HG03457 (cell line): ENCODE data around the gene KRT82.
"Not testable (repeated sequence)": the region's sequence is repeated elsewhere in the genome, so short reads cannot be mapped to it uniquely, and the experiment has no call there.

Source experiments
- ATAC-seq: cut with Tn5 transposase; IDR thresholded peaks from one replicate; pipeline ENCODE4 v1.9.1; 2021; ENCODE audit warnings: moderate number of reproducible peaks; ENCODE audit not compliant: unreplicated experiment

Gene KRT82

DNA sequence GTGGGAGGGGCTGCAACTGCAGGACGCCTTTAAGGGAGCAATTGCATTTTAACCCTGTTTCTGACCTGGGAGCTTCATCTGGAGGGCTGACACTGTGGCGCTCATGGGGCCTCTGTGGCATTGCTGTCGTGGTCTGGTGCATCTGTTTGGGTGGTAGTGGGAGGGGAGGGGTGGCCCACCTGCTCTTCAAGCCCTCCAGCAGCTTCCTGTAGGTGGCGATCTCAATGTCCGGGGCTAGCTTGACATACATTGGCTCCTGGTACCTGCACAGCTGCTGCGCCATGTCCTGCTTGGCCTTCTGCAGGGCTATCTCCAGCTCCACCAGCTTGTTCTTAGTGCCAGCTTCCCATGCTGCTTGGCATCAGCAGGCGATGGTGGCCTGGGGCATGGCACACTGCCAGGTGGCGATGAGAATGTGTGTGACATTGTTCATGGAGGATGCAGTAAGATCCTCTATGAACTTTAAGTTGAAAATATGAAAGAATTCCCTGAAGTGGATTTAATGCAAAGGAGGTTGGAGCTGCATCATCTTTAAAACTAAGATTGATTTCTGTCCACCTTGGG, 7.7 kb upstream of the KRT82 start:
- ATAC-seq, result no peak

DNA sequence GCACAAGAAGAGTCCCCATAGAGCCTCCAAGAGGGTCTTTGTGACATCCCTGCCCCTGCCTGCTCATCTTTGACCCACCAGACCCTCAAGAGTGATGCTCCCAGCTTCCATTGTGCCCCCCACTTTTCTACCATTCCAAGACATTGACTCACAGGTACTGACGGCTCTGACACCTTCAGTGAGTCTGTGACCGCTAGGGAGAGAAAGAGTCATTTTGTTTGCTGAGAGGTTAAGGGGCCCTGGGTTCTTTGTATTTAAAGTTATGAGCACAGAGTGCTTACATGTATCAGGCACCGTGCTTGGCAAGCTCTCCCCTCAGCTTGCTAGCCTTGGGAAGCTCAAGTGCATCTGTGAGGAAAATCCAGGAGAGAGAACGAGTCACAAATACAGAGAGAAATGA, 7.1 kb upstream of the KRT82 start:
- no peak for ATAC-seq

GRCh38 chr12:52411815-52412214, 5.7 kb upstream of the KRT82 start:
- ATAC-seq, result no peak

DNA sequence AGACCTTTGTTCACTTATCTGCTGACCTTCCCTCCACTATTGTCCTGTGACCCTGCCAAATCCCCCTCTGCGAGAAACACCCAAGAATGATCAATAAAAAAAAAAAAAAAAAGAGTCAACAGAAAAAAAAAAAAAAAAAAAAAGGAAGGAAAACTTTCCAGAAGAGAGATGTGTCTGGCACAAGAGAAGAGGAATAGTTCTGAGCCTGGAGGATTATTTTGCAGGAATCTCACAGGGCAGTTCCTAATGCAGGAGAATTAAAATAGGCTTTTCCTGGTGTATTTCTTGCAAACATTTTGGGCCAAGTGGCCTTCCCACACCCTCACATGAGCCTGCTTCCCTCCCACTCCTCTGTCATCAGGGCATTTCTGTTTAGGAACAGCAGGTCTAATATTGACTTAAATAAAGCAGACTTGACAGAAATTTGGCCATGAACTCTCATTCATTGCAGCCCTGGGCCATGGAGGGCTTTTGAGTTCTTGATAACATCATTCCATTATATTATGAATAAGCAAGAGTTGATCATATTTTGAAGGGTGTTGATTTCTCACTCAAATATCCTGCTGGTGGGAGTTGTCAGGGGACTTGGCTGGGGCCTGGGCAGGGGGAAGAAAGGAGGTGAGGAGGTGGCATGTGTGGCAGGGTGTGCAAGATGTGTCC, 4.6 kb upstream of the KRT82 start:
- not testable (repeated sequence) for ATAC-seq

DNA sequence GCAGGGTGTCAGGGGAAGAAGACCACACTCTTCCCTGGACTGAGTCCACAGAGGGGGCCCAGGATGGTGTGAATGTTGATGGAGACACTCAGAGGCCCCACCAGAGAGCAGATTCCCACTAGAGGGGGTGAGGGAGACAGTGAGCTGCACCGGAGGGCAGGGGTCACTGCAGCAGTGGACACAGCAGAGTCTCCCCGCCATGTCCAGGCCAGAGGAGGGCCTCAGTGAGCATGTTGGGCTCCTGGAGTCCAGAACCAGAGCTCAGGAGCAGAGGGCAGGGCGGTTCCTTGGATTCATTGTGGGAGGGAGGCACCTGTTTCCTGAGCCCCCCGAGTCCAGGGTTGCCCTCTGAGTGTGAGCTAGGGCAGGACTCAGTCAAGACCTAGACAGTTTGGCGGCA, 1.8 kb upstream of the KRT82 start:
- no peak for ATAC-seq

GRCh38 chr12:52404951-52405350, 1.2 kb downstream of the KRT82 start:
- ATAC-seq, result no peak

GRCh38 chr12:52403561-52403960, 2.6 kb downstream of the KRT82 start:
- ATAC-seq, result no peak

DNA sequence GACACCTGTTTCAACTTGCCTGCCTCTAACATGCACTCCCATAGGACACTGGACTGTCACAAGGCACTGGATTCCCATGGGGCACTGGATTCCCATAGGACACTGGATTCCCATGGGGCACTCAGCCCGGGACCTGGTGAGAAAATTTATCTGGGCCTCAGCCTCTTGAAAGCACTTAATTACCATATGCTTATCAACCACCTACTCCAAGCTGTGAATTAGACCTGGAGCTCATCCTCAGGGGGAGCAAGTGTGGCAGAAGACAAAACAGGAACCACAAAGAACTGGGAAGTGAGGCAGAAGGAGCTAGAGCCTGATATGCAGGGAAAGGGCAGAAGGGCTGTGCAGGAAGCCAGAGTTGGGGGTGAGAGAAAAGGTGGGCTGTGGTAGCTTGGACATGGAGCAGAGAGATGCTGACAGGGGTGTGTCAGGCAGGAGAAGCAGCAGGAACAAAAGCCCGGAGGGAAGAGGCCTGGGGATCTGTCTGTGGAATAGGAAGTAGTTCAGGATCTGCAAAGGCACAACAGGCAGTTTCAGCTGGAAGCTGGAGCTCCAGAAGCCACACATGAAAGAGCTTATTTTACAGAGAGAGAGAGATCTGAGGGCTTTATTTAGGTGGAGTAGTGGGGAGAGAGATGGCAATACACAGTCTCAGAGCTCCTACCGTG, 3.1 kb downstream of the KRT82 start:
- no peak for ATAC-seq

GRCh38 chr12:52402377-52402776, 3.8 kb downstream of the KRT82 start:
- ATAC-seq, result no peak

DNA sequence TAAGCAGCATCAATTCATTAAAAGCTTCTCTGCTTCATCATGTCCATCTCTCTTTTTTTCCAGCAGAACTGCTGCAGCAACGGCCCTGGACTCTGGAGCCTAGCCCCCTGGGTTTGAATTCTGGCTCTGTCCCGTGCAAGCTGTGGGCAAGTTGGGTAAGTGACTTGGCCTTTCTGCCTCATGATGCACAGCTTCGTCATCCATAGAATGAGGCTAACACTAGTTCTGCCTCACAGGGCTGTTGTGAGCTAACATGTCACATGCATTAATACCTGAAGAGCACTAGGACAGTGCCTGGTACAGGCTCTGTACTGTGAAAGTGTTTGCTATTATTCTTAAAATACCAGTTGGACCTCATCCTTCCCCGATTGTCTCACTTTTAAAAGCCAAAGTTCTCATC, 4.2 kb downstream of the KRT82 start:
- no peak for ATAC-seq

GRCh38 chr12:52401526-52401925, 4.6 kb downstream of the KRT82 start:
- ATAC-seq, result no peak

GRCh38 chr12:52400906-52401305, 5.2 kb downstream of the KRT82 start:
- no peak for ATAC-seq

- no peak for ATAC-seq
These were observed 6.4 kb downstream of the KRT82 start for GRCh38 chr12:52399756-52400155.

- ATAC-seq, result no peak
These were observed 8.0 kb downstream of the KRT82 start for GRCh38 chr12:52398176-52398575.

- ATAC-seq, result no peak
These were observed 9.5 kb downstream of the KRT82 start for GRCh38 chr12:52396656-52397055.

DNA sequence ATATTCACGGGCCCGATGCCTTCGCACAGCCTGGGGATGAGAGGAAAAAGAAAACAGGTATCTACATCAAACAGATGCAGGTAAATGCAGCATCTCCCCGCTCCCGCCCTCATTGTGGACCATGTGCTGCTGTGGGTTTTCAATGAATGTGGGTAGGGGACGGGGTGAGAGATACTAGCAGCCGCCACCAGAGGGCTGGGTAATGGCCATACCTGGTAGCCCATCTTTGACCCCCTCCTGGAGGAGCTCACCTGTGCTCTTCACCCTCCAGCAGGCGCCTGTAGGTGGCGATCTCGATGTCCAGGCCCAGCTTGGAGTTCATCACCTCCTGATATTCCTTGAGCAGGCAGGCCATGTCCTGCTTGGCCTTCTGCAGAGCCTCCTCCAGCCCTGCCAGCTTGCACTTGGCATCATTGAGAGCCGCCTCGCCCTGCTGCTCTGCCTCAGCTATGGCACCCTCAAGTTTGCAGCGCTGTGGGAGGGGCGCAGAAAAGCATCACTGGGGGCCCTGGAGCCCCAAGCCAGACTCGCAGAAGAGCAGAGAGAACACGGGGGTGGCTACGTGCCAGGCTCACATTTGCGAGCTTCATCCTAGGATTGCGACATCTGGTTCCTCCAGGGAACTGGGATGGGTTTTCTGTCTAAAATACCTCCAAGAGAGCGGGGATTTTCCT, 10.2 kb downstream of the KRT82 start:
- no peak for ATAC-seq

DNA sequence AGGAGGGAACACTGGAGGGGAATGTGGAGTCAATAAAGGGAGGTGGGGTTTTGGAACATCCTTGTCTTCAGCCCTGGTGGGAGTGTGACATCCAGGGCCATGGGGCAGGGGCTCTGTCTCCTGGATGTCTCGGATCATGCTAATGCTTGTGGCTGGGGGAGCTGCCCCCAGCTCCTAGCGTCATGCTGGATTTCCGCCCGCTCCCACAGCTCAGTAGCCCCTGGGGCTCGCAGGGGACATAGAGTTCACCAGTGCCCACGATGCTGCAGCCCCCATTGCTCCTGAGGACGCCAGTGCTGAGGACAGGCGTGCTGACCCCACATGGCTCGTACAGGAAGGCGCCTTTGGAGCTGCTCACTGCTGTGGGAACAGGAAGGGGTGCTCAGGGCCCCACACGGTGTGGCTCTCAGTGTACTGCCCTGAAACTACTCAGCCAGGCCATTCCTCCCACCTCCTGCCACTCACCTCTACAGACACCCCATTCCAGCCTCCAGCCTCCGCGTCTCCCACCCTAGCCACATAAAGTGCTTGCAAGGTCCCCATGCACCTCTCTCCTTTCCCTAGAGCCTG, 11.2 kb downstream of the KRT82 start:
- ATAC-seq, result no peak

- ATAC-seq, result no peak
These were observed 13.6 kb downstream of the KRT82 start for GRCh38 chr12:52392465-52393007.

DNA sequence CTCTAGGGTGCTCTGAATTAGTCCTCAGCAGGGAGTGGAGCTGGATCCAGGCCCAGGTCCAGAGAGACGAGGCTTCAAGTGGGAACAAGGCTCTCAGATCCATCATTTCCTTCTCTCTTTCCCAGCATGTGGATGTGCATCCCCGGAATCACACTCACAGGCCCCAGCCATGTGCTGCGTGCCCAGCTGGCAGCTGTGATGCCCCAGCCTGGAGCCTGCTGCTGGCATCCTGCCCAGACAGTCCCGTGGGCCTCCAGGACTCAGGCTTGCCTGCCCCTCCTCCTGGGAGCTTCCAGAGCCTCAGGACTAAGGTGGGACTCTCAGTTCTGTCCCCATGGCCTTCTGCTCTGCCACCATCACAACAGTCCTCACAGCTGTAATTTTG, 14.5 kb downstream of the KRT82 start:
- no peak for ATAC-seq

- no peak for ATAC-seq
These were observed 15.2 kb downstream of the KRT82 start for GRCh38 chr12:52390739-52391617.
